ENCODE measurements around the gene TSPAN8.

DNA sequence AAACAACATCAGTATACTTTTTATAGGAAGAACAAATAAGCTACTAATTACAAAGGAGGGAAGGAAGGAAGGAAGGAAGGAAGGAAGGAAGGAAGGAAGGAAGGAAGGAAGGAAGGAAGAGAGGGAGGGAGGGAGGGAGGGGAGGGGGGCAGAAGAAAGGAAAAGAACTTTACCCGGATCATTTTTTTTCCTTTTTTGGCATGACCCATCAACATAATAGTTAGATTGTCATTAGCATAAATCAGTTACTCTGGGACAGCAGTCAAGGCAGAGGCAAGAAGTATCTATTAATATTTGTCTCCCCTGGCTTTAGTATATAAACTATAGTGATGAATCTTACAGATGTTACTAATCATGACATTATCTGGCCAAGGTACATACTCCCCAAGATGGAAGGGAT, 35.2 kb upstream of the TSPAN8 start:
- TF ChIP-seq CTCF (IDR thresholded peaks at IDR 0.05) (no peak), POLR2A (IDR thresholded peaks at IDR 0.05) (no peak)
